Measurements from ENCODE around the gene AGR2. TPM values are rescaled to one million over a fixed set of nuclear protein-coding genes. Genes with fewer than 3 reads are reported as not detected.

AGR2 gene
- total RNA-seq, 4 donors from 2014 or later, result 0.80 to 12.6 (median 6.9) TPM

DNA sequence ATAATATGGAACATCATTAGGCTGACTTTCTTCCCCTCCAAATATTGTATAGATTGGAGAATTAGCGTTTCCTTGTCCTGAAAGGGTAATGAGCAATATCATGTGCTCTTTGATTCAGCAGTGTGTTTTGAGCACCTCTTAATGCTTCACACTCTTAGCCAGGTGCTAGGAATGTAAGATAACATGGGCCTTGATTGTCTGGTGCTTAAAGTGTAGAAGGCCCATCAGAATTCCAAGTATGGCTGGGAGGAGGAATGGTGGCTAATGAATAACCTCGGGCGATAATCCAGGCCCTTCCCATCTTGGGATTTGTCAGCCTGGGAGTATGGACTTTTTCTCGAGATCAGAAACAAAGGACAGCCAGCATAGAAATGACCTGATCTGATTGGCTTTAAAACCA, 42.6 kb downstream of the AGR2 start:
- no peak overlapping the region for H3K4me3 ChIP-seq (ENCODE audit: low read depth, poor library complexity, severe bottlenecking)
- TF ChIP-seq POLR2A (IDR thresholded peaks at IDR 0.05), result no peak
- TF ChIP-seq, protein P1, sequence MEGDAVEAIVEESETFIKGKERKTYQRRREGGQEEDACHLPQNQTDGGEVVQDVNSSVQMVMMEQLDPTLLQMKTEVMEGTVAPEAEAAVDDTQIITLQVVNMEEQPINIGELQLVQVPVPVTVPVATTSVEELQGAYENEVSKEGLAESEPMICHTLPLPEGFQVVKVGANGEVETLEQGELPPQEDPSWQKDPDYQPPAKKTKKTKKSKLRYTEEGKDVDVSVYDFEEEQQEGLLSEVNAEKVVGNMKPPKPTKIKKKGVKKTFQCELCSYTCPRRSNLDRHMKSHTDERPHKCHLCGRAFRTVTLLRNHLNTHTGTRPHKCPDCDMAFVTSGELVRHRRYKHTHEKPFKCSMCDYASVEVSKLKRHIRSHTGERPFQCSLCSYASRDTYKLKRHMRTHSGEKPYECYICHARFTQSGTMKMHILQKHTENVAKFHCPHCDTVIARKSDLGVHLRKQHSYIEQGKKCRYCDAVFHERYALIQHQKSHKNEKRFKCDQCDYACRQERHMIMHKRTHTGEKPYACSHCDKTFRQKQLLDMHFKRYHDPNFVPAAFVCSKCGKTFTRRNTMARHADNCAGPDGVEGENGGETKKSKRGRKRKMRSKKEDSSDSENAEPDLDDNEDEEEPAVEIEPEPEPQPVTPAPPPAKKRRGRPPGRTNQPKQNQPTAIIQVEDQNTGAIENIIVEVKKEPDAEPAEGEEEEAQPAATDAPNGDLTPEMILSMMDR (IDR thresholded peaks at IDR 0.05), result no peak
- 91 to 92% methylated on average over 4 of the region's 4 CpGs for WGBS, 2 donors
- no peak for DNase-seq (ENCODE audit: low spot score in 2 of 2)
- intact Hi-C loops (cut with DNase I; ENCODE audit: low total_unique reads), result no loop called here

- 91 to 94% methylated on average over 1 of the region's 1 CpG for WGBS, 2 donors
- H3K4me3 ChIP-seq (ENCODE audit: low read depth, poor library complexity, severe bottlenecking), result no peak overlapping the region
- TF ChIP-seq, protein P1 (IDR thresholded peaks at IDR 0.05), result no peak
- no peak for TF ChIP-seq POLR2A (IDR thresholded peaks at IDR 0.05)
- no peak for DNase-seq (ENCODE audit: low spot score in 2 of 2)
- intact Hi-C loops (cut with DNase I; ENCODE audit: low total_unique reads), result no loop called here
Observed at GRCh38 chr7:16759840-16760239, 45.0 kb downstream of the AGR2 start.

DNA sequence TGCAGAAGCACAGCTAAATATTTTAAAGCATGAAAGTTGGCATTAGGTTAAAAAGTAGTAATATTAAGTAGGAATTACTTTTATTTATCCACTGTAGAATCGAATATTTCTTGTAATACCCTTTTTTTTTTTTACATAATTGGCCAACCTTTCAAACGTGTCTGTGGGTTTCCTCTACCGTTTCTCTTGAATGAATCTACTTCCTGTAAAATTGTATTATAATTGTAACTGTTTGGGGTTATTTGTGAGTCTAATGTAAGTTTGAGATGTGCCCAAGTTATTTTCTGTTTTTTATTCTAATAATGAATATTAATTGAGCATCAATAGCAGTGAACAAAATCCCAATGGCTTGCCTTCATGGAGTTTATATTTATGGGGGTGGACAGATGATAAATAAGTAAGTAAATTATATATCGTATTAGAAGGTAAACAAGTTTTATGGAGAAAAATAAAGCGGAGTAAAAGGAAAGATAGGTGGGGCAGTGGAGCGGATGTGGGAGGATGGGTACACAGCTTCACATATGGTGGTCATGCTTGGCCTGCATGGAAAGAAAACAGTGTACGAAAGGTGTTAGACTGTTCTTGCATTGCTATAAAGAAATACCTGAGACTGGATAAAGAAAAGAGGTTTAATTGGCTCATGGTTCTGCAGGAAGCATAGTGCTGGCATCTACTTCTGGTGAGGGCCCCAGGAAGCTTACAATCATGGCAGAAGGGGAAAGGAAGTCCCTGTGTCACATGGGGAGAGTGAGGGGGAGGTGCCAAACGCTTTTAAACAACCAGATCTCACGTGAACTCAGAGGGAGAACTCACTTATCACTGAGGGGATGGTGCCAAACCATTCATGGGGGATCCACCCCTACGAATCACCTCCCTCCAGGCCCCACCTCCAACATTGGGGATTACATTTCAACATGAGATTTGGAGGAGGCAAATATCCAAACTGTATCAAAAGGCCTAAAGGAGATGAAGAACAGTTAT, 45.9 kb downstream of the AGR2 start:
- no peak for TF ChIP-seq POLR2A (IDR thresholded peaks at IDR 0.05)
- TF ChIP-seq, protein P1 (IDR thresholded peaks at IDR 0.05), result no peak
- intact Hi-C loops (cut with DNase I; ENCODE audit: low total_unique reads), result no loop called here
- 85 to 86% methylated on average over 10 of the region's 10 CpGs for WGBS, 2 donors
- no peak for DNase-seq (ENCODE audit: low spot score in 2 of 2)
- no peak overlapping the region for H3K4me3 ChIP-seq (ENCODE audit: low read depth, poor library complexity, severe bottlenecking)

DNA sequence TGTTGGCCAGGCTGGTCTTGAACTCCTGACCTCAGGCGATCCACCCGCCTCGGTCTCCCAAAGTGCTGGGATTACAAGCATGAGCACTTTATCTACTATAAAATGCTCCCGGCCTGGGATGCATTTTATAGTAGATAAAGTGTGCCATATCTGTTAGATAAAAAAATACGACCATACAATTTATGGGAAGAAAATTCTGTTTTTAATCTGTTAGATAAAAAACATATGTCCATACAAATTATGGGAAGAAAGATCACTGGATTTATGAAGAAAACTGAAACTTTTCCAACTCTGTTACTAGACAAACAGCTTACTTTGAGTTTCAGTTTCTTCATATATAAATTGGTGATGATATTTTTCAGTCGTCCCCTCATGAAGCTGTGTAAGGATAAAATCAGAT, 46.8 kb downstream of the AGR2 start:
- DNase-seq (ENCODE audit: low spot score in 2 of 2), result no peak
- whole genome bisulfite sequencing, 2 donors, result 81 to 94% methylated on average over 6 of the region's 6 CpGs
- TF ChIP-seq POLR2A (IDR thresholded peaks at IDR 0.05), result no peak
- TF ChIP-seq, protein P1 (IDR thresholded peaks at IDR 0.05), result no peak
- H3K4me3 ChIP-seq (ENCODE audit: low read depth, poor library complexity, severe bottlenecking), result no peak overlapping the region
- intact Hi-C loops (cut with DNase I; ENCODE audit: low total_unique reads), result no loop called here

GRCh38 chr7:16755397-16755796, 49.4 kb downstream of the AGR2 start:
- H3K4me3 ChIP-seq (ENCODE audit: low read depth, poor library complexity, severe bottlenecking), result no peak overlapping the region
- DNase-seq (ENCODE audit: low spot score in 2 of 2), result no peak
- no peak for TF ChIP-seq POLR2A (IDR thresholded peaks at IDR 0.05)
- TF ChIP-seq, protein P1 (IDR thresholded peaks at IDR 0.05), result no peak
- intact Hi-C loops (cut with DNase I; ENCODE audit: low total_unique reads), result no loop called here

Data from lower leg skin (tissue), 4 donors.